ENCODE results near the gene PPP2R5A.

DNA sequence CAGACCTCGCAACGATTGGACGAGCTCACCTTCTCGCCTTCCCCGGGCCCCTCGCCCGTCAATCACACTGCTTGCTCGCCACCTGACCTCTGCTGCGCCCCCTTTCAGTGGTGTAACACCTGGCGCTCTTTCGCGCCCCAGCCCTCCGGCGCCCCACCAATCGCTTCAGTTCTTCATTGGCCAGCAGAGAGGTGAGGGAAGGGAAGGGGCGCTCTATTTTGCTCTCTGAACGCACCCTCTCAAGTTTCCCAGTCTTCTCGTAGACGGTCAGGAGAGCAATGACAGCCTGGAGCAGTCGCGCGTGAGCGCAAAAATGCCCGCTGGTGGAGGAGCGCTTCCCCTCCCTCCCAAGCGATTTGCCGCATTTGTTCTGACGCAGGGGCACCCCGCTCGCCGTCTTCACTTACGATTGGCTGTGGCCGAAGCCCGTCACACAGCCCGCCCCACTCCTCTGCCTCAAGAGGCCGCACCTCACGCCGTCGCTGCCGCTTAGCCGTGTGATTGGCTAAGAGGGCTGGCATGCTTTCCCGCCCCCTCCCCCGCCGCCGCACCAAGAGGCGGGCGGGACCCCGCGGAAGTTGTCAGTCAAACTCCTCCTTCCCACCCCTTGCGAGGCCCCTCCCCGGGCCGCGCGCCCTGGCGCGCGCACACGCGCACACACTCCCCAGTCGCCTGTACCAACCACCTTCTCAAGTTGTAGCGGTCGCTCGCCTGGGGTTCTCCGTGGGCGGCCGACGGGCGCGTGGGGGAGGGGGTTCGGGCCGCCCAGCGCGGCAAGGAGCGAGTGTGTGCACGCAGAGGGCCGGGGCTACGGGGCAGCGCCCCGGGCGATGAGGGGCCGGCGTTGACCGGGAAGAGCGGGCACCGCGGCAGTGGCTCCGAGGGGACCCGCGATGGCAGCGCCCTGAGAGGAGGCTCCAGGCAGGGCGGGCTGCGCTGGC is at the start of gene PPP2R5A:
- TF ChIP-seq, protein P1, sequence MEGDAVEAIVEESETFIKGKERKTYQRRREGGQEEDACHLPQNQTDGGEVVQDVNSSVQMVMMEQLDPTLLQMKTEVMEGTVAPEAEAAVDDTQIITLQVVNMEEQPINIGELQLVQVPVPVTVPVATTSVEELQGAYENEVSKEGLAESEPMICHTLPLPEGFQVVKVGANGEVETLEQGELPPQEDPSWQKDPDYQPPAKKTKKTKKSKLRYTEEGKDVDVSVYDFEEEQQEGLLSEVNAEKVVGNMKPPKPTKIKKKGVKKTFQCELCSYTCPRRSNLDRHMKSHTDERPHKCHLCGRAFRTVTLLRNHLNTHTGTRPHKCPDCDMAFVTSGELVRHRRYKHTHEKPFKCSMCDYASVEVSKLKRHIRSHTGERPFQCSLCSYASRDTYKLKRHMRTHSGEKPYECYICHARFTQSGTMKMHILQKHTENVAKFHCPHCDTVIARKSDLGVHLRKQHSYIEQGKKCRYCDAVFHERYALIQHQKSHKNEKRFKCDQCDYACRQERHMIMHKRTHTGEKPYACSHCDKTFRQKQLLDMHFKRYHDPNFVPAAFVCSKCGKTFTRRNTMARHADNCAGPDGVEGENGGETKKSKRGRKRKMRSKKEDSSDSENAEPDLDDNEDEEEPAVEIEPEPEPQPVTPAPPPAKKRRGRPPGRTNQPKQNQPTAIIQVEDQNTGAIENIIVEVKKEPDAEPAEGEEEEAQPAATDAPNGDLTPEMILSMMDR (IDR thresholded peaks at IDR 0.05) = peak in 3 of 5 experiments; percentile 2 to 30 (median 28)
- TF ChIP-seq POLR2A (IDR thresholded peaks at IDR 0.05) = peak; percentile 88 to 94

Data from tibial nerve (tissue), 3 donors.